ENCODE data around the gene ADRB1.

GRCh38 chr10:114070710-114071109 lies 27.0 kb downstream of the ADRB1 start:
- TF ChIP-seq FOS (IDR thresholded peaks at IDR 0.05; ENCODE audit: borderline replicate concordance, insufficient read depth, low read length) (no peak), MAX (IDR thresholded peaks at IDR 0.05; ENCODE audit: insufficient read depth, insufficient read length) (no peak), GATA2 (IDR thresholded peaks at IDR 0.05; ENCODE audit: insufficient read depth, insufficient read length, low read depth, low read length) (no peak), CTCF (IDR thresholded peaks at IDR 0.05; ENCODE audit: extremely low read depth in 1 of 2, insufficient read depth in 1 of 2, low read depth in 1 of 2, low read length in 2 of 2) (no peak)

Measured in endothelial cell of umbilical vein (primary cell).